Osteoblast (primary cell): ENCODE results near the gene PGGHG. TPM values are rescaled to one million over a fixed set of nuclear protein-coding genes. Genes with fewer than 3 reads are reported as not detected.

Source experiments
- DNase-seq: peaks from one replicate; pipeline ENCODE4 v3.0.0; 2011; ENCODE audit warnings: low spot score, mixed read lengths; ENCODE audit not compliant: insufficient read length; ENCODE audit errors: missing footprints
- H2AFZ ChIP-seq: 2 replicates; pipeline ENCODE4 v1.6.0; 2011; ENCODE audit warnings: mild to moderate bottlenecking, low read length
- H3K27ac ChIP-seq: 2 replicates; pipeline ENCODE4 v1.5.1; 2011; ENCODE audit warnings: mild to moderate bottlenecking, low read depth, low read length, moderate library complexity
- H3K27me3 ChIP-seq: 2 replicates; pipeline ENCODE4 v1.6.0; 2012; ENCODE audit warnings: mild to moderate bottlenecking, control low read depth, inconsistent platforms, low read length, moderate library complexity; ENCODE audit not compliant: insufficient read depth
- H3K36me3 ChIP-seq: 2 replicates; pipeline ENCODE4 v1.5.1; 2011; ENCODE audit warnings: mild to moderate bottlenecking, low read length, control low read depth, moderate library complexity; ENCODE audit not compliant: insufficient read depth
- H3K4me1 ChIP-seq: 2 replicates; pipeline ENCODE4 v1.5.1; 2011; ENCODE audit warnings: mild to moderate bottlenecking, low read length, control low read depth, moderate library complexity; ENCODE audit not compliant: insufficient read depth
- H3K4me2 ChIP-seq: 2 replicates; pipeline ENCODE4 v1.6.0; 2011; ENCODE audit warnings: mild to moderate bottlenecking, low read length; ENCODE audit not compliant: insufficient read depth
- H3K4me3 ChIP-seq: fragments of 200-600 bp; sonication (generic); 3 replicates; pipeline ENCODE4 v1.5.1; 2012; ENCODE audit warnings: mild to moderate bottlenecking, low read length, inconsistent platforms; ENCODE audit not compliant: insufficient read depth
- H3K79me2 ChIP-seq: 2 replicates; pipeline ENCODE4 v1.6.0; 2012; ENCODE audit warnings: mild to moderate bottlenecking, low read length, control low read depth, inconsistent platforms; ENCODE audit not compliant: insufficient read depth
- H3K9me3 ChIP-seq: 2 replicates; pipeline ENCODE4 v1.5.1; 2011; ENCODE audit warnings: low read depth, low read length, control low read depth
- H4K20me1 ChIP-seq: 2 replicates; pipeline ENCODE4 v1.6.0; 2012; ENCODE audit warnings: mild to moderate bottlenecking, low read length, control low read depth; ENCODE audit not compliant: insufficient read depth
- total RNA-seq: library from RNA; depleted of rRNA; stranded (reverse); fragments of >200 nt; gene quantifications from 2 replicates; pipeline ENCODE4 v1.2.3, GENCODE V29; 2012
- TF ChIP-seq, protein P1 (sequence below): IDR thresholded peaks from 2 replicates; pipeline ENCODE4 v1.5.1; 2011; ENCODE audit warnings: mild to moderate bottlenecking, low read depth, low read length, moderate library complexity; ENCODE audit errors: extremely low read depth

The PGGHG gene
- total RNA-seq, 1 donor, result 8.7 TPM

DNA sequence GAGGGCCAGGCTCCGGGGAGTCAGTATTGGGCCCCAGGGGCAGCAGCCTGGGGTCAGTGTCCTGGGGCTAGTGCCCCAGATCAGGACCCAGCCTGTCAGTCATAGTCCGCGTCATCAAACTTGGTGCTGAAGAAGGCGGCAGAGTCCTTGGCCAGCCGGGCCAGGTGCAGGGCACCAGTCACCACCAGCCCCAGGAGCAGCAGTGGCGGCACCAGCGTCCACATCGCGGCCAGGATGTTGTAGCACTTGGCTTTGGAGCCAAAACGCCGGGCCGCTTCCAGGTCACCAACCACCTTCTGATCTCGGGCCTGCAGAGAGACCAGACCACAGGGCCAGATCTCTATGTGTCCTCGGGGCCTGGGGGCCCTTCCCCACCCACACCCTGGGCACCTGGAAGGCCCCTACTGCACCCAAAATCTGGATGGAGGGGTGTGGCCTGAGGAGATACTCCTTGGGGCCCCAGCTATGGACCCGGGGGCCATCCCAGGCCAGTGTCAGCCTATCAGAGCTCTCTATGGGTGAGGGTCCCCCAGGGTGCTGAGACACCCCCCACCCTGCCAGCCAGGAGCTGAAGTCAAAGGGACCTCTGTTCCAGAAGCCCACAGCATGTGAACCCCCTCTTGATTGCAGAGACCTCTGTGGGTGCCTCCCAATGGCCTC, 9.6 kb downstream of the PGGHG start:
- Histone ChIP-seq H3K27me3 (peaks cover 15% of the 10 kb centered on the region), H3K9me3 (no peaks in the 10 kb centered on the region), H4K20me1 (no peaks in the 10 kb centered on the region), H3K4me3 (no peak overlapping the region), H3K36me3 (no peaks in the 10 kb centered on the region), H2AFZ (no peak overlapping the region), H3K27ac (no peak overlapping the region), H3K4me1 (no peaks in the 10 kb centered on the region), H3K4me2 (no peak overlapping the region), H3K79me2 (no peaks in the 10 kb centered on the region)
- DNase-seq, result peak; percentile 81
- TF ChIP-seq, protein P1, sequence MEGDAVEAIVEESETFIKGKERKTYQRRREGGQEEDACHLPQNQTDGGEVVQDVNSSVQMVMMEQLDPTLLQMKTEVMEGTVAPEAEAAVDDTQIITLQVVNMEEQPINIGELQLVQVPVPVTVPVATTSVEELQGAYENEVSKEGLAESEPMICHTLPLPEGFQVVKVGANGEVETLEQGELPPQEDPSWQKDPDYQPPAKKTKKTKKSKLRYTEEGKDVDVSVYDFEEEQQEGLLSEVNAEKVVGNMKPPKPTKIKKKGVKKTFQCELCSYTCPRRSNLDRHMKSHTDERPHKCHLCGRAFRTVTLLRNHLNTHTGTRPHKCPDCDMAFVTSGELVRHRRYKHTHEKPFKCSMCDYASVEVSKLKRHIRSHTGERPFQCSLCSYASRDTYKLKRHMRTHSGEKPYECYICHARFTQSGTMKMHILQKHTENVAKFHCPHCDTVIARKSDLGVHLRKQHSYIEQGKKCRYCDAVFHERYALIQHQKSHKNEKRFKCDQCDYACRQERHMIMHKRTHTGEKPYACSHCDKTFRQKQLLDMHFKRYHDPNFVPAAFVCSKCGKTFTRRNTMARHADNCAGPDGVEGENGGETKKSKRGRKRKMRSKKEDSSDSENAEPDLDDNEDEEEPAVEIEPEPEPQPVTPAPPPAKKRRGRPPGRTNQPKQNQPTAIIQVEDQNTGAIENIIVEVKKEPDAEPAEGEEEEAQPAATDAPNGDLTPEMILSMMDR, result no peak

DNA sequence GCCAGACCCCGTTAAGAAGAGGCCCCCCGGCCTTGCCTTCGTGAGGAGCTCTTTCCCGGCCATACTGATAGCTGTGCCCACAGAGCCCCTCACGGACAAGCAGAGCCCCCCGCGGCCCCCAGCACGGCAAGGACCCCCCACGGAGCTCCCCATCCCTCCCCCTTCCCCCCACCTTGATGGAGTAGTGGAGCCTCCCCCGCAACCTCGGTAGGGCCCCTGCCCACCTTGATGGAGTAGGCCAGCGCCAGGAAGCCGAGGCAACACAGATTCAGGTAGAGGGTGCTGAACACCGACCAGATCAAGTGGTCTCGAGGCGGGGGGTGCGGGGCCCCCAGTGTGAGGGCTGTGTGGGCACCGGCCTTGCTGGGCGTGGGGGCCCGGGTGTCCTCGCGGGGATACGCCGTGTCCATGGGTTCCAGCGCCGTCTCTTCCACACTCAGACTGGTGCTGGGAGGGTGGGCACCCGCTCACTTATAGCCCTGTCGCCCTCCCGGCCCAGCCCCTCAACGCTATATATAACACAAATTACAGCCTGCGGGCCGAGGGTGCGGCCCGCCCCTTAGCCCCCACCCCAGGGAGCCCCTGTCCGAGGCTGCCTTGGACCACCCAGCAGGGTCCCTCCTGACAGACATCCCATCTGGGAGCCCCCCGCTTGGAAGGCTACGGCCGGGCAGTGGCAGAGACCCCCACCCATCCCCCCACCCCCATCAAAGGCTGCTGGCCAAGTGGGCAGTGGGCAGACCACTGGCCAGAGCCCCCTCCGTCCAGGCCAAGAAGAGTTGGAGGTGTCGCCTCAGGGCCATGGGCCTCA, 10.4 kb downstream of the PGGHG start, which contains the start of gene IFITM5:
Gene IFITM5 (minus strand): TSS at position 446 of the 811 bp plus-strand sequence. CDS start 36 bp downstream, at position 410.
- TF ChIP-seq, protein P1, result no peak
- peak; percentile 78 for DNase-seq
- Histone ChIP-seq H3K4me2 (no peak within 1 kb of the TSS), H3K9me3 (no peaks in the 10 kb centered on the region), H3K4me1 (no peaks in the 10 kb centered on the region), H3K27ac (no peak within 1 kb of the TSS), H3K27me3 (peaks cover 15% of the 10 kb centered on the region), H3K79me2 (no peaks in the 10 kb centered on the region), H3K36me3 (no peaks in the 10 kb centered on the region), H3K4me3 (no peak within 1 kb of the TSS), H4K20me1 (no peaks in the 10 kb centered on the region), H2AFZ (no peak within 1 kb of the TSS)

DNA sequence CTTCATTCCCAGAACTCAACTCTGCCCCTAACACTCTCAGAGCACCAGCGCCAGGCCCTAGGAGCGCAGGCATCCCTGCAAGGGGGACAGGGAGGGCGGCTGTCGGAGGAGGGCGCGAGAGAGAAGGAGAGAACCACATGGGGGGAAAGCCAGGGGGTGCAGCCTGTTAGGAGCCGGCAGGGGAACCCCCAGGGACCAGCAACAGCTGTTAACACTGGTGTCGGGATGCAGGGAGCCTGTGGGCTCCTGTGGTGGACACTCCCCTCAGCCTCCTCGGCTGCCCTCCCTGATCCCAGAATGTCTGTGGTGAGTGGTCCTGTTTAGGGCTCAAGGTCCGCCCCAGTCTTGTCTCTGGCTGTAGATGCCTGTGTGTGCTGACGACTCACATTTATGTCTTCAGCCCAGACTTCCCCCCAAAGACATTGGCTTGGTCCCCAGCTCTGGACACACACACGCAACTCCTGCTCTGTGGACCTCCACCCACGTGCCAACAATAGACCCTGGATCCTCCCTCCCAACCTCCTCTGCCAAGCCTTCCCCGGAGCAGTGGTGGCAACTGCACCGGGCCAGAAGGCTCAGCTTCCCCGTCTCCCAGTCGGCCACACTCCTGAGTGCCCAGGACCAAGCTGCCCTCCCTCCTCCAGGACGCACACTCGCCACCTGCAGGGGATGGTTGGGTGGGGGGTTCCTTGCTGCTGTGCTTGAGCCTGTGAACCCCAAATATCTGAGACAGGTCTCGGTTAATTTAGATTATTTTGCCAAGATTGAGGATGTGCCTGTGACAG, 11.2 kb downstream of the PGGHG start:
- Histone ChIP-seq H3K4me2 (no peak overlapping the region), H3K36me3 (no peaks in the 10 kb centered on the region), H3K9me3 (no peaks in the 10 kb centered on the region), H3K27me3 (peaks cover 15% of the 10 kb centered on the region), H2AFZ (no peak overlapping the region), H3K4me1 (no peaks in the 10 kb centered on the region), H3K4me3 (no peak overlapping the region), H3K79me2 (no peaks in the 10 kb centered on the region), H3K27ac (no peak overlapping the region), H4K20me1 (no peaks in the 10 kb centered on the region)
- TF ChIP-seq, protein P1, result peak; percentile 17
- peak; percentile 90 for DNase-seq
